K562 (cell line): ENCODE data around the gene MAP3K13. TPM values are rescaled to one million over a fixed set of nuclear protein-coding genes. Genes with fewer than 3 reads are reported as not detected.

ENCODE experiments used
- ATAC-seq: fragments of 200-7000 bp; cut with Tn5 transposase; 3 replicates; pipeline ENCODE4 v1.9.1; 2020; ENCODE audit warnings: moderate library complexity
- BruUV-seq: library from RNA; stranded (reverse); fragments of 400-500 nt; replicated peaks from 2 replicates; lab custom pipeline; 2021; lab: Mats Ljungman, UMichigan
- CTCF ChIA-PET: fragments of 300-600 bp; formaldehyde crosslinking; extraction: SDS; loops from one replicate; lab custom pipeline; 2021; ENCODE audit warnings: low intra/inter-chr PET ratio; lab: Yijun Ruan, JAX
- POLR2A ChIA-PET: fragments of 300-600, 350-650 bp; sonication (Branson Sonifier 250); formaldehyde crosslinking; extraction: SDS; loops from one replicate; lab custom pipeline; 2021; ENCODE audit warnings: antibody characterized with exemption, inconsistent platforms; lab: Yijun Ruan, JAX
- DNase-seq, 4 experiments: peaks; one replicate each; pipeline versions ENCODE4 v3.0.0 to v3.0.0-alpha.2; 2011 to 2018; ENCODE audit warnings: low spot score in 3 of 4, mixed read lengths in 3 of 4; ENCODE audit errors: extremely low read depth in 1 of 4
- FAIRE-seq: peaks from 2 replicates; lab custom pipeline; 2011; peaks lifted over from hg19 to GRCh38; lab: Jason Lieb, UNC
- H2AFZ ChIP-seq: 2 replicates; pipeline ENCODE4 v1.6.0; 2011; ENCODE audit warnings: low read depth, low read length, control low read depth, inconsistent platforms
- H3K27ac ChIP-seq: fragments of 200-600 bp; 3 replicates; pipeline ENCODE4 v1.8.0; 2011; ENCODE audit warnings: low read depth, mild to moderate bottlenecking, control low read depth, inconsistent platforms, low read length, moderate library complexity, mixed read lengths; ENCODE audit errors: extremely low read depth
- H3K27me3 ChIP-seq, 2 experiments: fragments of 300-600 bp in 1 of 2; 2 replicates in 1 of 2; 3 replicates in 1 of 2; pipeline versions ENCODE4 v1.6.0 to v1.8.0; 2011; ENCODE audit warnings: inconsistent platforms in 2 of 2, low read length in 2 of 2, mild to moderate bottlenecking in 1 of 2, mixed read lengths in 1 of 2, moderate library complexity in 1 of 2; ENCODE audit not compliant: control insufficient read depth in 2 of 2, insufficient read depth in 2 of 2
- H3K36me3 ChIP-seq: fragments of 300-600 bp; 3 replicates; pipeline ENCODE4 v1.8.0; 2011; ENCODE audit warnings: mild to moderate bottlenecking, low read length, inconsistent platforms; ENCODE audit not compliant: control insufficient read depth, insufficient read depth
- H3K4me1 ChIP-seq, 2 experiments: fragments of 200-600 bp in 1 of 2; replicated peaks in 1 of 2; 2 replicates in 1 of 2; 3 replicates in 1 of 2; pipeline versions ENCODE4 v1.5.1 to v1.8.0; 2011; ENCODE audit warnings: inconsistent platforms in 2 of 2, low read length in 2 of 2, mild to moderate bottlenecking in 1 of 2, mixed read lengths in 1 of 2, moderate library complexity in 1 of 2; ENCODE audit not compliant: control insufficient read depth in 2 of 2, insufficient read depth in 2 of 2
- H3K4me2 ChIP-seq: 2 replicates; pipeline ENCODE4 v1.6.1; 2011; ENCODE audit warnings: low read length, control low read depth, inconsistent platforms, mixed read lengths; ENCODE audit not compliant: insufficient read depth
- H3K4me3 ChIP-seq: fragments of 200-600 bp; sonication (generic), shearing (Covaris generic); 2 replicates; pipeline ENCODE4 v1.5.1; 2016; ENCODE audit warnings: control low read depth, inconsistent platforms
- H3K79me2 ChIP-seq: fragments of 200-600 bp; 3 replicates; pipeline ENCODE4 v1.8.0; 2011; ENCODE audit warnings: low read length, inconsistent platforms; ENCODE audit not compliant: control insufficient read depth, insufficient read depth
- H3K9ac ChIP-seq, 2 experiments: 2 replicates each; pipeline versions ENCODE4 v1.6.0 to v1.6.1; 2011; ENCODE audit warnings: low read depth in 2 of 2, low read length in 2 of 2, control low read depth in 1 of 2, inconsistent platforms in 1 of 2, mild to moderate bottlenecking in 1 of 2, mixed read lengths in 1 of 2; ENCODE audit not compliant: insufficient read depth in 1 of 2
- H3K9me1 ChIP-seq: one replicate; pipeline ENCODE4 v1.6.0; 2011; ENCODE audit warnings: inconsistent platforms, mild to moderate bottlenecking, low read length, moderate library complexity; ENCODE audit not compliant: control insufficient read depth, insufficient read depth
- H3K9me3 ChIP-seq: replicated peaks from 2 replicates; pipeline ENCODE4 v1.5.1; 2011; ENCODE audit warnings: low read depth, low read length, inconsistent platforms; ENCODE audit not compliant: control insufficient read depth, insufficient read depth
- H4K20me1 ChIP-seq: replicated peaks from 2 replicates; pipeline ENCODE4 v1.6.1; 2011; ENCODE audit warnings: low read length, inconsistent platforms, mixed read lengths; ENCODE audit not compliant: control insufficient read depth, insufficient read depth
- ADNP ChIP-seq: fragments of 200-800 bp; sonication (Bioruptor generic); IDR thresholded peaks from 2 replicates; pipeline ENCODE4 v1.6.1; 2016; ENCODE audit warnings: missing genetic modification characterization, missing compliant biosample characterization
- FOSL1 ChIP-seq: fragments of 200-800 bp; sonication (Bioruptor generic); conservative IDR thresholded peaks from 2 replicates; pipeline ENCODE4 v1.6.1; 2016; ENCODE audit warnings: missing genetic modification characterization, missing compliant biosample characterization
- KDM5B ChIP-seq: fragments of 200-600 bp; sonication (generic); IDR thresholded peaks from 2 replicates; pipeline ENCODE4 v1.6.1; 2012; ENCODE audit warnings: low read depth, mild to moderate bottlenecking, moderate library complexity, low read length, control low read depth, inconsistent platforms; ENCODE audit not compliant: insufficient replicate concordance
- KLF16 ChIP-seq: IDR thresholded peaks from 2 replicates; pipeline ENCODE4 v1.6.1; 2016; ENCODE audit warnings: antibody characterized with exemption
- NCOA4 ChIP-seq: fragments of 450-650 bp; IDR thresholded peaks from 2 replicates; pipeline ENCODE4 v1.6.1; 2018; ENCODE audit warnings: mild to moderate bottlenecking; ENCODE audit not compliant: partially characterized antibody
- NR0B1 ChIP-seq: fragments of 450-650 bp; IDR thresholded peaks from one replicate; pipeline ENCODE4 v1.6.1; 2018; ENCODE audit warnings: mild to moderate bottlenecking, moderate library complexity; ENCODE audit not compliant: partially characterized antibody
- POLR3G ChIP-seq: IDR thresholded peaks from 2 replicates; pipeline ENCODE4 v1.6.1; 2011; ENCODE audit not compliant: insufficient read length, insufficient replicate concordance; ENCODE audit errors: extremely low read depth
- ZEB2 ChIP-seq: fragments of 450-650 bp; IDR thresholded peaks from 2 replicates; pipeline ENCODE4 v1.6.1; 2016
- ZNF347 ChIP-seq: fragments of 450-650 bp; formaldehyde crosslinking; IDR thresholded peaks from 2 replicates; pipeline ENCODE4 v1.4.0; 2020; ENCODE audit warnings: low read depth, mild to moderate bottlenecking, moderate library complexity
- WGBS: fragments of 100-300 bp; shearing (Covaris generic); methylation state at CpG from one replicate; pipeline ENCODE4 v1.1.6; 2016; ENCODE audit warnings: low coverage, mixed read lengths; ENCODE audit not compliant: insufficient coverage; ENCODE audit errors: missing lambda C conversion rate; 5-methylcytosine and 5-hydroxymethylcytosine counted together
- in situ Hi-C: fragments of 300-500 bp; cut with MboI; formaldehyde crosslinking; loops from 4 replicates; pipeline ENCODE4 v1.15.0; 2018; ENCODE audit warnings: inconsistent platforms, mixed read lengths
- intact Hi-C: fragments of 100-400 bp; cut with micrococcal nuclease; formaldehyde crosslinking; loops from 2 replicates; pipeline ENCODE4 v1.14.2; 2022
- polyA plus RNA-seq, 8 experiments: library from polyadenylated mRNA; depleted of rRNA in 4 of 8; stranded (reverse) in 5 of 8; unstranded in 3 of 8; fragments of >200 nt; fragmentation: Nextera tagmentation in 2 of 8; fragmentation: Illumina TruSeq in 1 of 8; extraction: Ambion mirVana in 2 of 8; extraction: Trizol in 1 of 8; gene quantifications; 2 replicates each; pipeline versions ENCODE4 v1.2.1 to v1.2.3, GENCODE V29; 2011 to 2014; ENCODE audit warnings: inconsistent platforms in 1 of 8, missing spikeins in 1 of 8
- total RNA-seq, 7 experiments: library from RNA; depleted of rRNA in 6 of 7; stranded (reverse); fragments of >200 nt in 6 of 7; fragmentation: Illumina TruSeq in 2 of 7; extraction: Trizol in 2 of 7; gene quantifications; 2 replicates each; pipeline versions ENCODE4 v1.2.1 to v1.2.3, GENCODE V29; 2011 to 2021; ENCODE audit warnings: low replicate concordance in 1 of 7
- TF ChIP-seq, protein P1 (sequence below): fragments of 450-650 bp; formaldehyde crosslinking; IDR thresholded peaks from 2 replicates; pipeline ENCODE4 v1.4.0; 2022; ENCODE audit warnings: missing genetic modification characterization
- TF ChIP-seq, protein P2 (sequence below): IDR thresholded peaks from 2 replicates; pipeline ENCODE4 v1.6.1; 2011; ENCODE audit warnings: borderline replicate concordance, low read depth, mild to moderate bottlenecking, moderate library complexity, low read length; ENCODE audit not compliant: insufficient read depth, poor library complexity, severe bottlenecking
- TF ChIP-seq, protein P3 (sequence below): fragments of 250-450 bp; sonication (Bioruptor Pico); IDR thresholded peaks from 2 replicates; pipeline ENCODE4 v1.8.0; 2022; ENCODE audit warnings: inconsistent platforms, mild to moderate bottlenecking, moderate library complexity, borderline replicate concordance

MAP3K13 gene
- total and polyA plus RNA-seq, 9 of the 15 experiments (the other 6 are each of a cell fraction or from before 2014, with no cell fraction given), result 0.04 to 0.32 (median 0.15) TPM; not detected in 2

DNA sequence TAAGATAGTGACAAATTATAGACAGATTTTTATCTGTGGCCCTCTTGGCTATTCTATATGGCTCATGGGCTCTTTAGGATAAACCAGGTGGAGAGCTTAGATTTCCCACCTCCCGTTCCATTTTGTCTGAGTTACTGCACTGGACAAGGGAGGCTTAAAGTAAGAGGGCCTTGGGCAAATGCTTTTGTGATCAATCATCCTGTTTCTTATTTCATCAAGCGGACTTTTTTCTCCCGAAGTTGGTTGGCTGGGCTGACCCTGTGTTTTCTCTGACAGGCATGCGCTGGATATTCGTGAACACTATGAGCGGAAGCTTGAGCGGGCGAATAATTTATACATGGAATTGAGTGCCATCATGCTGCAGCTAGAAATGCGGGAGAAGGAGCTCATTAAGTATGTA lies 102.5 kb downstream of the MAP3K13 start:
- ATAC-seq, result no peak

More for the DNA sequence above, 102.5 kb downstream of the MAP3K13 start:
- no peak for DNase-seq
- H3K9me3 ChIP-seq, result no peaks in the 10 kb centered on the region
- H3K27ac ChIP-seq, result no peak overlapping the region
- in situ Hi-C loops (no loop called here), intact Hi-C loops (no loop called here)
- no peaks in the 10 kb centered on the region for H4K20me1 ChIP-seq
- no TSS peak for BruUV-seq
- H3K4me3 ChIP-seq, result no peak overlapping the region
- no peak overlapping the region for H3K4me2 ChIP-seq
- TF ChIP-seq ZEB2 (no peak), NR0B1 (no peak), FOSL1 (no peak), ADNP (tag) (no peak), ZNF347 (no peak), KDM5B (no peak), KLF16 (no peak), NCOA4 (no peak), POLR3G (no peak)
- TF ChIP-seq, protein P1, sequence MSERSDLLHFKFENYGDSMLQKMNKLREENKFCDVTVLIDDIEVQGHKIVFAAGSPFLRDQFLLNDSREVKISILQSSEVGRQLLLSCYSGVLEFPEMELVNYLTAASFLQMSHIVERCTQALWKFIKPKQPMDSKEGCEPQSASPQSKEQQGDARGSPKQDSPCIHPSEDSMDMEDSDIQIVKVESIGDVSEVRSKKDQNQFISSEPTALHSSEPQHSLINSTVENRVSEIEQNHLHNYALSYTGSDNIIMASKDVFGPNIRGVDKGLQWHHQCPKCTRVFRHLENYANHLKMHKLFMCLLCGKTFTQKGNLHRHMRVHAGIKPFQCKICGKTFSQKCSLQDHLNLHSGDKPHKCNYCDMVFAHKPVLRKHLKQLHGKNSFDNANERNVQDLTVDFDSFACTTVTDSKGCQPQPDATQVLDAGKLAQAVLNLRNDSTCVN, result no peak
- TF ChIP-seq, protein P2, sequence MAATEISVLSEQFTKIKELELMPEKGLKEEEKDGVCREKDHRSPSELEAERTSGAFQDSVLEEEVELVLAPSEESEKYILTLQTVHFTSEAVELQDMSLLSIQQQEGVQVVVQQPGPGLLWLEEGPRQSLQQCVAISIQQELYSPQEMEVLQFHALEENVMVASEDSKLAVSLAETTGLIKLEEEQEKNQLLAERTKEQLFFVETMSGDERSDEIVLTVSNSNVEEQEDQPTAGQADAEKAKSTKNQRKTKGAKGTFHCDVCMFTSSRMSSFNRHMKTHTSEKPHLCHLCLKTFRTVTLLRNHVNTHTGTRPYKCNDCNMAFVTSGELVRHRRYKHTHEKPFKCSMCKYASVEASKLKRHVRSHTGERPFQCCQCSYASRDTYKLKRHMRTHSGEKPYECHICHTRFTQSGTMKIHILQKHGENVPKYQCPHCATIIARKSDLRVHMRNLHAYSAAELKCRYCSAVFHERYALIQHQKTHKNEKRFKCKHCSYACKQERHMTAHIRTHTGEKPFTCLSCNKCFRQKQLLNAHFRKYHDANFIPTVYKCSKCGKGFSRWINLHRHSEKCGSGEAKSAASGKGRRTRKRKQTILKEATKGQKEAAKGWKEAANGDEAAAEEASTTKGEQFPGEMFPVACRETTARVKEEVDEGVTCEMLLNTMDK, result no peak
- TF ChIP-seq, protein P3, sequence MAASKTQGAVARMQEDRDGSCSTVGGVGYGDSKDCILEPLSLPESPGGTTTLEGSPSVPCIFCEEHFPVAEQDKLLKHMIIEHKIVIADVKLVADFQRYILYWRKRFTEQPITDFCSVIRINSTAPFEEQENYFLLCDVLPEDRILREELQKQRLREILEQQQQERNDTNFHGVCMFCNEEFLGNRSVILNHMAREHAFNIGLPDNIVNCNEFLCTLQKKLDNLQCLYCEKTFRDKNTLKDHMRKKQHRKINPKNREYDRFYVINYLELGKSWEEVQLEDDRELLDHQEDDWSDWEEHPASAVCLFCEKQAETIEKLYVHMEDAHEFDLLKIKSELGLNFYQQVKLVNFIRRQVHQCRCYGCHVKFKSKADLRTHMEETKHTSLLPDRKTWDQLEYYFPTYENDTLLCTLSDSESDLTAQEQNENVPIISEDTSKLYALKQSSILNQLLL (CRISPR knock-in tag), result no peak
- no peaks in the 10 kb centered on the region for H3K79me2 ChIP-seq
- no peak for FAIRE-seq
- WGBS, result 80% methylated on average over 9 of the region's 9 CpGs
- H3K36me3 ChIP-seq, result no peaks in the 10 kb centered on the region; the same call in 2 of the 3 replicates
- no peak overlapping the region for H2AFZ ChIP-seq
- H3K9me1 ChIP-seq, result no peaks in the 10 kb centered on the region
- no peaks in the 10 kb centered on the region for H3K27me3 ChIP-seq
- ChIA-PET POLR2A (interaction anchor here (0.9 kb wide), 1 partner anchor 18 kb away, joined by 3 read pairs; no protein-coding TSS in a partner anchor), CTCF (no interaction called here)
- peaks cover 0 to 9% of the 10 kb centered on the region in 2 experiments; a peak in 3 of 5 replicates for H3K4me1 ChIP-seq
- H3K9ac ChIP-seq, result no peak overlapping the region
